GM12892 (cell line): ENCODE measurements around the gene ZSWIM4.

Experiments
- POLR2A ChIP-seq: IDR thresholded peaks from 2 replicates; pipeline ENCODE4 v1.6.1; 2011; ENCODE audit warnings: low read depth, low read length, control low read depth
- POLR2AphosphoS5 ChIP-seq: IDR thresholded peaks from 2 replicates; pipeline ENCODE4 v1.6.1; 2011; ENCODE audit warnings: low read depth, low read length, control low read depth
- TAF1 ChIP-seq: IDR thresholded peaks from 2 replicates; pipeline ENCODE4 v1.6.1; 2011; ENCODE audit warnings: low read depth, mild to moderate bottlenecking, control low read depth, low read length, borderline replicate concordance

GRCh38 chr19:13847407-13848339 lies 52.4 kb downstream of the ZSWIM4 start:
- TF ChIP-seq POLR2A: peak; percentile 30; the same call in 1 of the 2 replicates
- TF ChIP-seq POLR2AphosphoS5: no peak
- no peak; the same call in 1 of the 2 replicates for TF ChIP-seq TAF1
